NCI-H82 treated with DMSO at 0.1 percent for 48 hours (cell line): ENCODE measurements around the gene LMOD3.

Source experiments
- DNase-seq: peaks from one replicate; lab custom pipeline; 2025; ENCODE audit not compliant: unreplicated experiment; lab: John Stamatoyannopoulos, UW

The LMOD3 gene

GRCh38 chr3:69094467-69095205, 27.8 kb downstream of the LMOD3 start:
- DNase-seq = peak; percentile 75

GRCh38 chr3:69092030-69092516, 30.3 kb downstream of the LMOD3 start:
- no peak for DNase-seq

GRCh38 chr3:69091389-69092029, 30.9 kb downstream of the LMOD3 start:
- no peak for DNase-seq

- DNase-seq = no peak
Observed at GRCh38 chr3:69090021-69090420, 32.4 kb downstream of the LMOD3 start.

- no peak for DNase-seq
Observed at GRCh38 chr3:69088063-69088462, 34.3 kb downstream of the LMOD3 start.

GRCh38 chr3:69087030-69087791, 35.2 kb downstream of the LMOD3 start:
- DNase-seq = no peak

GRCh38 chr3:69085833-69086722, 36.3 kb downstream of the LMOD3 start:
- DNase-seq = peak; percentile 77

- no peak for DNase-seq
Observed at GRCh38 chr3:69085168-69085832, 37.1 kb downstream of the LMOD3 start.

GRCh38 chr3:69084326-69085167, 37.8 kb downstream of the LMOD3 start, which contains the start of gene ARL6IP5:
Gene ARL6IP5 (plus strand): TSS chr3:69084937. CDS start chr3:69085048, 111 bp downstream.
- peak; percentile 87 for DNase-seq

- DNase-seq = peak; percentile 85
Observed at GRCh38 chr3:69082805-69083204, 39.6 kb downstream of the LMOD3 start.

GRCh38 chr3:69082361-69082760, 40.0 kb downstream of the LMOD3 start:
- no peak for DNase-seq

GRCh38 chr3:69081583-69082262, 40.7 kb downstream of the LMOD3 start:
- peak; percentile 79 for DNase-seq

GRCh38 chr3:69080233-69080920, 42.0 kb downstream of the LMOD3 start, which contains the start of gene UBA3:
Gene UBA3 (minus strand): TSS chr3:69080365. CDS start chr3:69080353, 12 bp downstream.
- DNase-seq = peak; percentile 80

GRCh38 chr3:69079269-69080159, 42.9 kb downstream of the LMOD3 start:
- peak; percentile 30 for DNase-seq

GRCh38 chr3:69072928-69073327, 49.5 kb downstream of the LMOD3 start:
- peak; percentile 99 for DNase-seq

GRCh38 chr3:69066121-69066520, 56.3 kb downstream of the LMOD3 start:
- no peak for DNase-seq
